Measurements from ENCODE around the gene BCL11B. TPM values are rescaled to one million over a fixed set of nuclear protein-coding genes. Genes with fewer than 3 reads are reported as not detected.

The BCL11B gene
- total and polyA plus RNA-seq, 12 donors, result 0.03 to 1.9 (median 0.11) TPM; not detected in 2

DNA sequence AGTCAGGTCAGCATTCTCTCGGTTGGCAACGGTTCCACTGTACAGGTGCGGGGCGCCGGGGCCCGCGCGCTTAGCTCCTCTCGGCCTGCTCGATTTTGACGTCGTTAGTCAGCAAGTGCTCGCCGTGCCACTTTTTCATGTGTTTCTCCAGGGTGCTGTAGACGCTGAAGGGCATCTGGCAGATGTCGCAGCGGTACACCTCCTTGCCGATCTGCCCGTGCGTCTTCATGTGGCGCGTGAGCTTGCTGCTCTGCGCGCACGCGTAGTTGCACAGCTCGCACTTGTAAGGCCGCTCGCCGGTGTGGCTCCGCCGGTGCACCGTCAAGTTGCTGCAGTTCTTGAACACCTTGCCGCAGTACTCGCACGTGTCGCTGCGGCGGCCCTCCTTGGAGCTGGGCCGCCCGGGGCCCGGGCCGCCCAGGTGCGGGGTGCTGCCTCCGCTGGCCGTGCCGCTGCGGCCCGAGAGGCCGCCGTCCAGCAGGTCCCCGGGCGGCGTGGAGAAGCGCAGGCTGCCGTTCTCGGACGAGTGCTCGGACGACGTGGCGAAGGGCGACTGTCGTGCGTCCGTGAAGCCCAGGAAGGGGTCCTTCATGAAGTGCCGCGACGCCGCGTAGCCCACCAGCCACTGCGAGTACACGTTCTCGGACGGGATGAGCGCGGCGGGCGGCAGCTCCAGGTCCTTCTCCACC, 97.8 kb downstream of the BCL11B start:
- Histone ChIP-seq H3K4me1 (no peaks in the 10 kb centered on the region), H3K27ac (no peak overlapping the region), H3K4me3 (no peak overlapping the region), H3K27me3 (peaks cover 0 to 11% (median 6%) of the 10 kb centered on the region in 7 donors), H3K9me3 (no peaks in the 10 kb centered on the region), H3K36me3 (peaks cover 0 to 4% (median 0%) of the 10 kb centered on the region in 9 donors)
- ATAC-seq (no peak), DNase-seq (no peak)
- whole genome bisulfite sequencing, 2 donors, result 93 to 95% methylated on average over 76 to 79 of the region's 79 CpGs
- intact Hi-C loops (cut with DNase I), result no loop called here
- TF ChIP-seq, protein P1, sequence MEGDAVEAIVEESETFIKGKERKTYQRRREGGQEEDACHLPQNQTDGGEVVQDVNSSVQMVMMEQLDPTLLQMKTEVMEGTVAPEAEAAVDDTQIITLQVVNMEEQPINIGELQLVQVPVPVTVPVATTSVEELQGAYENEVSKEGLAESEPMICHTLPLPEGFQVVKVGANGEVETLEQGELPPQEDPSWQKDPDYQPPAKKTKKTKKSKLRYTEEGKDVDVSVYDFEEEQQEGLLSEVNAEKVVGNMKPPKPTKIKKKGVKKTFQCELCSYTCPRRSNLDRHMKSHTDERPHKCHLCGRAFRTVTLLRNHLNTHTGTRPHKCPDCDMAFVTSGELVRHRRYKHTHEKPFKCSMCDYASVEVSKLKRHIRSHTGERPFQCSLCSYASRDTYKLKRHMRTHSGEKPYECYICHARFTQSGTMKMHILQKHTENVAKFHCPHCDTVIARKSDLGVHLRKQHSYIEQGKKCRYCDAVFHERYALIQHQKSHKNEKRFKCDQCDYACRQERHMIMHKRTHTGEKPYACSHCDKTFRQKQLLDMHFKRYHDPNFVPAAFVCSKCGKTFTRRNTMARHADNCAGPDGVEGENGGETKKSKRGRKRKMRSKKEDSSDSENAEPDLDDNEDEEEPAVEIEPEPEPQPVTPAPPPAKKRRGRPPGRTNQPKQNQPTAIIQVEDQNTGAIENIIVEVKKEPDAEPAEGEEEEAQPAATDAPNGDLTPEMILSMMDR (IDR thresholded peaks at IDR 0.05), result no peak

DNA sequence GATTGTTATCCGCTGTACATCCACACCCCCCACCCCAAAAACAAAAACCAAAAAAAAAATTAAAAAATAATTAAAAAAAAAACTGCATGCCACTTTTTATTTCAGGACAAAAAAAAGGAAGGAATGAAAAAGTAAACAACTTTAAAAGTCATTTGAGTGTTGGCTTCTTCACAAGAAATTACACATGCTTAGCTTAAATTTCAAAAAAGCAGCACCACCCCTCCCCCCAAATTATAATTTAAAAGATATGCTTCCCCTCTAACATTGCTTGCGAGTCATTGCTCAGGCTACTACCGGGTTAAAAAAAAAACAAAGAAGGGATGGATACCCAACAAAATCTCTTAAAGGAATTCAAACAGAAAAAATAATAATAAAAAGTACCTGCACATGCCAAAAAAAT, 98.5 kb downstream of the BCL11B start:
- intact Hi-C loops (cut with DNase I), result no loop called here
- Histone ChIP-seq H3K27ac (no peak overlapping the region), H3K4me1 (no peaks in the 10 kb centered on the region), H3K36me3 (peaks cover 0 to 4% (median 0%) of the 10 kb centered on the region in 9 donors), H3K4me3 (no peak overlapping the region), H3K27me3 (peaks cover 0 to 11% (median 6%) of the 10 kb centered on the region in 7 donors), H3K9me3 (no peaks in the 10 kb centered on the region)
- TF ChIP-seq, protein P1 (IDR thresholded peaks at IDR 0.05), result no peak
- no peak for ATAC-seq
- WGBS, 2 donors, result 93% methylated on average over 3 of the region's 3 CpGs
- DNase-seq, result no peak

DNA sequence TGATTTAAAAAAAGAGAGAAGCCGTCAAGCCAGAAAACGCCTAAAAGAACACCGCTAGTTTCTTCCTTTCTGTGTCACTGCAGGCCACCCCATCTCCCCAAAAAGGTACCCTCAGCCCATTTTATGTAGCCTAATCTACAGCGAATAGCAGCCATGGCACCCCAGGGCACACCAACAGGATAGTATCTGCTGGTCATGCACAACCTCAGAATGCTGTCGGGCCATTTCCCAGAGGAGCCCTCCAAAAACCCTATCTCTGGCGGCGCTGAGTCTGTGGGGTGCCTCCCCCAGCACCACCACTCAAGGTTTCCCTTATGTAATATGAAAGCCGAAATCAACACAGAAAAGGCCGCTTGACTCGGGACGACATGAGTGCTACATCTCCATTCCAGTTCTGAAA, 98.9 kb downstream of the BCL11B start:
- intact Hi-C loops (cut with DNase I), result no loop called here
- H3K27me3 ChIP-seq, result peaks cover 0 to 11% (median 6%) of the 10 kb centered on the region in 7 donors
- TF ChIP-seq, protein P1 (IDR thresholded peaks at IDR 0.05), result no peak
- H3K4me3 ChIP-seq, result no peak overlapping the region
- ATAC-seq (no peak), DNase-seq (no peak)
- no peaks in the 10 kb centered on the region for H3K9me3 ChIP-seq
- no peak overlapping the region for H3K27ac ChIP-seq
- H3K4me1 ChIP-seq, result no peaks in the 10 kb centered on the region
- H3K36me3 ChIP-seq, result peaks cover 0 to 4% (median 0%) of the 10 kb centered on the region in 9 donors
- WGBS, 2 donors, result 82 to 83% methylated on average over 11 of the region's 11 CpGs

DNA sequence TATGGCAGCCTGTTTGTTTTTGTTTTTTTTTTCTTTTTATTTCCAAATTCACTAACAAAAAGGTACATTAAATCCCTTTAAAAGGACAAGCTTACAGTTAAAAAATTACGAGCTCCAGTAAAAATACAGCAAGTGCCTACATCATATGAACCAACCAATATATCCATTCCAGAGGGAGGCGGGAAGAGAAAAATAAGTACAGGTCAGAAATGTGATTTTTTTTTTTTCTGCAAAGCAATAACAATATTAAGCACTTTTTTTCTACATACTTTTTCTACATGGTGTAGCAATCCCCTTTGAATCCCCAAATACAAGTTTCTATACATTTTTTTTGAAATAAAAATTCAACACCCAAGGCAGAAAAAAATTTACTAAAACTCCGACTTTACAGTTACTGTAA, 100.6 kb downstream of the BCL11B start:
- H3K36me3 ChIP-seq, result peaks cover 0 to 4% (median 0%) of the 10 kb centered on the region in 9 donors
- TF ChIP-seq, protein P1 (IDR thresholded peaks at IDR 0.05), result no peak
- intact Hi-C loops (cut with DNase I), result no loop called here
- no peaks in the 10 kb centered on the region for H3K4me1 ChIP-seq
- H3K27me3 ChIP-seq, result peaks cover 0 to 21% (median 14%) of the 10 kb centered on the region in 7 donors
- H3K4me3 ChIP-seq, result no peak overlapping the region
- no peak overlapping the region for H3K27ac ChIP-seq
- no peak for ATAC-seq
- H3K9me3 ChIP-seq, result no peaks in the 10 kb centered on the region
- 91% methylated on average over 3 of the region's 3 CpGs for WGBS, 2 donors
- no peak for DNase-seq

Measured in heart right ventricle (tissue), 16 donors.